22Rv1 (cell line): ENCODE results near the gene PDE10A.
"Not testable (repeated sequence)": the region's sequence is repeated elsewhere in the genome, so short reads cannot be mapped to it uniquely, and the experiment has no call there.

Source experiments
- H3K27ac ChIP-seq: fragments of 450-650 bp; 2 replicates; pipeline ENCODE4 v1.5.1; 2017
- CTCF ChIP-seq: fragments of 450-650 bp; IDR thresholded peaks from 2 replicates; pipeline ENCODE4 v1.5.1; 2017; ENCODE audit warnings: mild to moderate bottlenecking
- ZFX ChIP-seq: fragments of 450-650 bp; IDR thresholded peaks from 2 replicates; pipeline ENCODE4 v1.6.1; 2017; ENCODE audit warnings: antibody characterized with exemption, borderline replicate concordance

PDE10A gene

DNA sequence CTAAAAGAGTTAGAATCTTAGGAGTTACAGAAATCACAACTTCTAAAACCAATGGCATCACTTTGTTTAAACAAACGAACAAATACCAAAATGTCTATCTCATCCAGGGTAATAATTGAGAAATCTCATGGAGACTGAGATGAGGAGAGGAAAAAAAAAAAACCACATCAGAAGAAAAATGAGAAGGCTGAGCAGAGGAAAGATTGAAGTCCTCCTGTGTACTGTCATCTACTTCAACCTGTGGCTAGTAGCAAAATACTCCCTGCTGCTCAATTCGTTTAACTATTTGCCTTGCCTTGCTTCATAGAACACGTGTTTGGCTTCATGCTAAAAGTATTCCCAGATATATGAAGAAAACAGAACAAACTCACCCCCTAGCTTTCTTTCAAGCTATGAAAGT, 143.7 kb downstream of the PDE10A start:
- H3K27ac ChIP-seq, result no peak overlapping the region
- TF ChIP-seq CTCF, result no peak
- no peak for TF ChIP-seq ZFX

DNA sequence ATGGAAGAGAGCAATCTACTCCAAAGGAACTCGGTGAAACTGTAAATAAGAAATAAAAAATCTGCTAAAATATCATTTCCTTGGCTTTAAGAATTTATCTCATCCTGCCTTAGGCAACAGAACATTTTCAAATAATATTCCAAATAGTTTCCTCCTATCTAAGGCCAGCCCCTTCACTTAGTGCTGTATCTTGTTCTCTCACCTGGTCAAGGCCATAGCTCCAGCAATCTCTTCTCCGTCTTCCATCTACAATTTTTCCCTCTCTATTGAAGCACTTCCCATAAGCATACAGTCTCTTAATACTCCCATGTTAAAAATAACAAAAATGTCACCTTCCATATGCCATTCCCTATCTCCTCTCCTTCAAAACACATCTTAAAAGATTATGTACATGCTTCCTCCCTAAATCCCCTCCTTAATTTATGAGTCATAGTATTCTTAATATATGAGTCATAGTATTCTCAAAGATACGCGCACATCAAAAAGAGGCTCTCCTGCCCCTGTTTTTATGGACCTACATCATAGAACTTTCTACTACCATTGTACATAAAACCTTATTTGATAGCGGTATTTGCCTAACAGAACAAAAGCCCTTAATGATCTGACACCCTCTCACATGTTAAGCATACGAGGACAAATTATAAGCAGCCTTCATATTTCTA, 146.9 kb downstream of the PDE10A start:
- TF ChIP-seq ZFX (no peak), CTCF (no peak)
- no peak overlapping the region for H3K27ac ChIP-seq

DNA sequence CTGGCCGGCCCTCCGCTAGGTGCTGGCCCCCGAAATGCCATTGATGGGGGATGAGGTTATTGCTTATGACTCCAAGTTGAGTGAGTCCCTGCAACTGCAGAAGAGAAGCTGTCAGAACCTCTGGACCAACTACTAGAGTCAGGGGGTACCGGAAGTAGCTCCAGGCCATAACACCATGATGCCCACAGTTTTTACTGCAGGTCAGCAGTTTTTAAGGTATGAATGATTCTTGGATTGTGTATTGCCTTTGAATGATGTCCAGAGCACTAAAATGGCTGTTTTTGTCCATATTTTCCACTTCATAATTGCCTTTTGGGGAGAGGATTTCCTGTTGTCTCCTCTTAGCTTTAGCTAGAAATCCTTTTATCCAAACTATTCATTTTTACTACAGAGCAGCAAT, 148.4 kb downstream of the PDE10A start:
- no peak overlapping the region for H3K27ac ChIP-seq
- TF ChIP-seq CTCF (no peak), ZFX (no peak)

DNA sequence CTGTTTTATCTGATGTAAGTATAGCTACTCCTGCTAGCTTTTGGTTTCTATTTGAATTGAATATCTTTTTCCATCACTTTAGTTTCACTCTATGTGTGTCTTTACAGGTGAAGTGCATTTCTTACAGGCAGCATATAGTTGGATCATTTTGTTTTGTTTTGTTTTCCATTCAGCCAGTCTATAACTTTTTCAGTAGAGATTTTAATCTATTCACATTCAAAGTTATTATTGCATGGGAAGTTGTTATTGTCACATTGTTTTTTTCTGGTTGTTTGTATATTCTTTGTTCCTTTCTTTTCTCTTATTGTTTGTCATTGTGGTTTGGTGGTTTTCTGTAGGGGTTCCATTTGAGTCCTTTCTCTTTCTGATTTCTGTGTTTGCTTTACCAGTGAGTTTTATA, 151.2 kb downstream of the PDE10A start:
- TF ChIP-seq ZFX, result no peak
- no peak for TF ChIP-seq CTCF
- no peak overlapping the region for H3K27ac ChIP-seq

GRCh38 chr6:165508321-165508869, 154.6 kb downstream of the PDE10A start:
- TF ChIP-seq ZFX, result no peak
- no peak for TF ChIP-seq CTCF
- no peak overlapping the region for H3K27ac ChIP-seq

- no peak overlapping the region for H3K27ac ChIP-seq
- TF ChIP-seq CTCF, result no peak
Observed at GRCh38 chr6:165506657-165507056, 156.4 kb downstream of the PDE10A start.

- not testable (repeated sequence) for H3K27ac ChIP-seq
Observed at GRCh38 chr6:165500214-165500907, 162.7 kb downstream of the PDE10A start.
